H9 (cell line): ENCODE data around the gene SLC25A12. TPM values are rescaled to one million over a fixed set of nuclear protein-coding genes. Genes with fewer than 3 reads are reported as not detected.

Experiments used
- DNase-seq: peaks from one replicate; pipeline ENCODE4 v3.0.0-alpha.2; 2017
- H2AFZ ChIP-seq: one replicate; pipeline ENCODE4 v1.6.1; 2013; ENCODE audit warnings: mild to moderate bottlenecking, low read length, control low read depth, moderate library complexity
- H2AK5ac ChIP-seq: 2 replicates; pipeline ENCODE4 v1.6.1; 2013; ENCODE audit warnings: low read length, control low read depth, mixed read lengths; ENCODE audit not compliant: insufficient read length
- H2BK120ac ChIP-seq: one replicate; pipeline ENCODE4 v1.6.1; 2013; ENCODE audit warnings: low read depth, mild to moderate bottlenecking, low read length, control low read depth, inconsistent platforms; ENCODE audit not compliant: poor library complexity, severe bottlenecking
- H2BK12ac ChIP-seq: 2 replicates; pipeline ENCODE4 v1.6.1; 2013; ENCODE audit warnings: low read length, control low read depth, mixed read lengths, low read depth; ENCODE audit not compliant: insufficient read length
- H2BK15ac ChIP-seq: 2 replicates; pipeline ENCODE4 v1.6.1; 2013; ENCODE audit warnings: low read depth, low read length, control low read depth
- H2BK20ac ChIP-seq: one replicate; pipeline ENCODE4 v1.6.1; 2013; ENCODE audit warnings: low read depth, mild to moderate bottlenecking, low read length, control low read depth, inconsistent platforms; ENCODE audit not compliant: poor library complexity, severe bottlenecking
- H2BK5ac ChIP-seq: 2 replicates; pipeline ENCODE4 v1.6.1; 2013; ENCODE audit warnings: low read length, control low read depth, mixed read lengths; ENCODE audit not compliant: insufficient read length
- H3K14ac ChIP-seq: 2 replicates; pipeline ENCODE4 v1.6.1; 2013; ENCODE audit warnings: low read length, control low read depth; ENCODE audit not compliant: insufficient read depth
- H3K18ac ChIP-seq: 2 replicates; pipeline ENCODE4 v1.6.1; 2013; ENCODE audit warnings: low read depth, mild to moderate bottlenecking, mixed read lengths, low read length, control low read depth; ENCODE audit not compliant: insufficient read length
- H3K23ac ChIP-seq: 2 replicates; pipeline ENCODE4 v1.6.1; 2013; ENCODE audit warnings: low read length, control low read depth, mixed read lengths, low read depth; ENCODE audit not compliant: insufficient read length
- H3K23me2 ChIP-seq: 2 replicates; pipeline ENCODE4 v1.6.1; 2013; ENCODE audit warnings: low read depth, mild to moderate bottlenecking, mixed read lengths, low read length, control low read depth; ENCODE audit not compliant: insufficient read length, poor library complexity, severe bottlenecking
- H3K27ac ChIP-seq: 2 replicates; pipeline ENCODE4 v1.5.1; 2013; ENCODE audit warnings: low read length, control low read depth, mixed read lengths, low read depth; ENCODE audit not compliant: insufficient read length
- H3K27me3 ChIP-seq: 2 replicates; pipeline ENCODE4 v1.6.1; 2013; ENCODE audit warnings: low read length, control low read depth, inconsistent platforms; ENCODE audit not compliant: insufficient read depth
- H3K4ac ChIP-seq: 2 replicates; pipeline ENCODE4 v1.6.1; 2013; ENCODE audit warnings: low read depth, mild to moderate bottlenecking, control low read depth, inconsistent platforms, low read length, moderate library complexity
- H3K4me1 ChIP-seq: 2 replicates; pipeline ENCODE4 v1.6.1; 2013; ENCODE audit warnings: low read length, control low read depth, inconsistent platforms; ENCODE audit not compliant: insufficient read depth
- H3K4me2 ChIP-seq: 2 replicates; pipeline ENCODE4 v1.6.1; 2013; ENCODE audit warnings: low read length, control low read depth, mixed read lengths; ENCODE audit not compliant: insufficient read length, insufficient read depth
- H3K56ac ChIP-seq: 2 replicates; pipeline ENCODE4 v1.6.1; 2013; ENCODE audit warnings: low read depth, mild to moderate bottlenecking, mixed read lengths, low read length, control low read depth; ENCODE audit not compliant: insufficient read length
- H3K79me1 ChIP-seq: 2 replicates; pipeline ENCODE4 v1.6.1; 2013; ENCODE audit warnings: low read depth, mild to moderate bottlenecking, moderate library complexity, low read length, control low read depth, inconsistent platforms; ENCODE audit not compliant: insufficient read depth, poor library complexity, severe bottlenecking
- H3K79me2 ChIP-seq: 2 replicates; pipeline ENCODE4 v1.6.1; 2013; ENCODE audit warnings: low read length, control low read depth, inconsistent platforms; ENCODE audit not compliant: insufficient read depth
- H3K9ac ChIP-seq: 2 replicates; pipeline ENCODE4 v1.6.1; 2013; ENCODE audit warnings: low read length, control low read depth, mixed read lengths; ENCODE audit not compliant: insufficient read length; ENCODE audit errors: extremely low read depth
- H3K9me3 ChIP-seq: one replicate; pipeline ENCODE4 v1.6.1; 2013; ENCODE audit warnings: low read depth, low read length, inconsistent platforms; ENCODE audit not compliant: control insufficient read depth
- H3T11ph ChIP-seq: one replicate; pipeline ENCODE4 v1.6.1; 2013; ENCODE audit warnings: mild to moderate bottlenecking, low read length, control low read depth, inconsistent platforms
- H4K20me1 ChIP-seq: one replicate; pipeline ENCODE4 v1.6.1; 2013; ENCODE audit not compliant: control insufficient read depth, insufficient read length, insufficient read depth
- H4K5ac ChIP-seq: 2 replicates; pipeline ENCODE4 v1.6.1; 2013; ENCODE audit warnings: low read depth, mild to moderate bottlenecking, mixed read lengths, low read length, control low read depth; ENCODE audit not compliant: insufficient read length
- H4K8ac ChIP-seq: replicated peaks from 2 replicates; pipeline ENCODE4 v1.6.1; 2013; ENCODE audit warnings: low read length, control low read depth, mixed read lengths, low read depth; ENCODE audit not compliant: insufficient read length
- H4K91ac ChIP-seq: 2 replicates; pipeline ENCODE4 v1.6.1; 2013; ENCODE audit warnings: low read depth, mild to moderate bottlenecking, moderate library complexity, mixed read lengths, low read length, control low read depth; ENCODE audit not compliant: insufficient read length
- H3K27ac Mint-ChIP-seq, 3 experiments: 2 replicates in 2 of 3; 3 replicates in 1 of 3; pipeline ENCODE4 v1.8.0; 2020 to 2021; ENCODE audit warnings: mixed read lengths in 3 of 3, mild to moderate bottlenecking in 1 of 3, moderate library complexity in 1 of 3
- H3K27me3 Mint-ChIP-seq: 2 replicates; pipeline ENCODE4 v1.8.0; 2021; ENCODE audit warnings: low read depth, mild to moderate bottlenecking, moderate library complexity, mixed read lengths
- H3K36me3 Mint-ChIP-seq, 3 experiments: 2 replicates in 2 of 3; 3 replicates in 1 of 3; pipeline ENCODE4 v1.8.0; 2020 to 2021; ENCODE audit warnings: low read depth in 3 of 3, mixed read lengths in 3 of 3; ENCODE audit not compliant: insufficient read depth in 1 of 3
- H3K4me1 Mint-ChIP-seq, 2 experiments: 2 replicates each; pipeline ENCODE4 v1.8.0; 2020; ENCODE audit warnings: mixed read lengths in 2 of 2
- H3K4me3 Mint-ChIP-seq, 2 experiments: 2 replicates in 1 of 2; 3 replicates in 1 of 2; pipeline ENCODE4 v1.8.0; 2020 to 2021; ENCODE audit warnings: mild to moderate bottlenecking in 2 of 2, mixed read lengths in 2 of 2, moderate library complexity in 1 of 2
- H3K9me3 Mint-ChIP-seq, 2 experiments: 2 replicates in 1 of 2; 3 replicates in 1 of 2; pipeline ENCODE4 v1.8.0; 2020; ENCODE audit warnings: mild to moderate bottlenecking in 2 of 2, mixed read lengths in 2 of 2, moderate library complexity in 1 of 2
- WGBS: extraction: QIAGEN DNeasy Blood & Tissue Kit; methylation state at CpG from one replicate; pipeline ENCODE4 v1.1.7; 2013; ENCODE audit warnings: missing lambda C conversion rate, low lambda C conversion rate, mixed read lengths; ENCODE audit not compliant: insufficient read length; ENCODE audit errors: extremely low coverage; 5-methylcytosine and 5-hydroxymethylcytosine counted together
- total RNA-seq: library from RNA; stranded (reverse); gene quantifications from 2 replicates; pipeline ENCODE4 v1.2.1, GENCODE V29; 2021
- TF ChIP-seq, protein P1 (sequence below): fragments of 200-600 bp; sonication (generic); conservative IDR thresholded peaks from 3 replicates; pipeline ENCODE4 v1.8.0; 2021; ENCODE audit warnings: antibody characterized with exemption, mild to moderate bottlenecking

SLC25A12 gene
- total RNA-seq, 1 experiment from 2014 or later = 10.1 TPM

DNA sequence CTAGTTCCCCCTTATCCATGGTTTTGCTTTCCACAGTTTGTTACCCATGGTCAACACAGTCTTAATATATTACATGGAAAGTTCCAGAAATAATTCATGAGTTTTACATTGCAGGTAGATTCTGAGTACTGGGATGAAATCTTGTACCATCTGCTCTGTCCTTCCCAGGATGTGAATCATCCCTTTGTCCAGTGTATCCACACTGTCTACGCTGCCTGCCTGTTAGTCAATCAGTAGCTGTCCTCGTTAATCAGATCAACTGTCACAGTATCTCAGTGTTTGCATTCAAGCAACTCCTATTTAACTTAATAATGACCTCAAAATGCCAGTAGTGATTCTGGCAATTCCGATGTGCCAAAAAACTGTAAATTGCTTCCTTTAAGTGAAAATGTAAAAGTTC lies 130.4 kb downstream of the SLC25A12 start:
- H3K23me2 ChIP-seq = no peaks in the 10 kb centered on the region
- H3K27me3 ChIP-seq = no peaks in the 10 kb centered on the region
- H4K8ac ChIP-seq = no peak overlapping the region
- TF ChIP-seq, protein P1, sequence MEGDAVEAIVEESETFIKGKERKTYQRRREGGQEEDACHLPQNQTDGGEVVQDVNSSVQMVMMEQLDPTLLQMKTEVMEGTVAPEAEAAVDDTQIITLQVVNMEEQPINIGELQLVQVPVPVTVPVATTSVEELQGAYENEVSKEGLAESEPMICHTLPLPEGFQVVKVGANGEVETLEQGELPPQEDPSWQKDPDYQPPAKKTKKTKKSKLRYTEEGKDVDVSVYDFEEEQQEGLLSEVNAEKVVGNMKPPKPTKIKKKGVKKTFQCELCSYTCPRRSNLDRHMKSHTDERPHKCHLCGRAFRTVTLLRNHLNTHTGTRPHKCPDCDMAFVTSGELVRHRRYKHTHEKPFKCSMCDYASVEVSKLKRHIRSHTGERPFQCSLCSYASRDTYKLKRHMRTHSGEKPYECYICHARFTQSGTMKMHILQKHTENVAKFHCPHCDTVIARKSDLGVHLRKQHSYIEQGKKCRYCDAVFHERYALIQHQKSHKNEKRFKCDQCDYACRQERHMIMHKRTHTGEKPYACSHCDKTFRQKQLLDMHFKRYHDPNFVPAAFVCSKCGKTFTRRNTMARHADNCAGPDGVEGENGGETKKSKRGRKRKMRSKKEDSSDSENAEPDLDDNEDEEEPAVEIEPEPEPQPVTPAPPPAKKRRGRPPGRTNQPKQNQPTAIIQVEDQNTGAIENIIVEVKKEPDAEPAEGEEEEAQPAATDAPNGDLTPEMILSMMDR = no peak
- no peak overlapping the region for H3K9ac ChIP-seq
- no peak overlapping the region for H3K4ac ChIP-seq
- no peak overlapping the region for H3K23ac ChIP-seq
- Mint-ChIP-seq H3K27ac (no peak overlapping the region), H3K9me3 (no peaks in the 10 kb centered on the region), H3K4me3 (no peak overlapping the region), H3K27me3 (no peaks in the 10 kb centered on the region), H3K36me3 (peaks cover 15 to 29% (median 24%) of the 10 kb centered on the region in 3 experiments), H3K4me1 (peaks cover 8 to 11% of the 10 kb centered on the region in 2 experiments)
- no CpG with 5 or more reads among the region's 3 CpGs for WGBS
- H3K4me1 ChIP-seq = no peaks in the 10 kb centered on the region
- H2AK5ac ChIP-seq = no peak overlapping the region
- H2BK20ac ChIP-seq = no peak overlapping the region
- H2BK15ac ChIP-seq = no peak overlapping the region
- no peak overlapping the region for H3K56ac ChIP-seq
- no peak overlapping the region for H3K18ac ChIP-seq
- H4K5ac ChIP-seq = no peak overlapping the region
- DNase-seq = no peak
- no peaks in the 10 kb centered on the region for H3K79me1 ChIP-seq
- no peak overlapping the region for H3T11ph ChIP-seq
- H4K91ac ChIP-seq = no peak overlapping the region
- no peak overlapping the region for H2BK5ac ChIP-seq
- no peak overlapping the region for H3K4me2 ChIP-seq
- no peaks in the 10 kb centered on the region for H4K20me1 ChIP-seq
- no peak overlapping the region for H2BK12ac ChIP-seq
- no peaks in the 10 kb centered on the region for H3K9me3 ChIP-seq
- no peak overlapping the region for H2BK120ac ChIP-seq
- H3K79me2 ChIP-seq = no peaks in the 10 kb centered on the region
- H3K27ac ChIP-seq = no peak overlapping the region
- H3K14ac ChIP-seq = no peak overlapping the region
- H2AFZ ChIP-seq = no peak overlapping the region
